K562 (cell line): ENCODE data around the gene TGFB1I1. TPM values are rescaled to one million over a fixed set of nuclear protein-coding genes. Genes with fewer than 3 reads are reported as not detected.
A peak's percentile ranks its signal among the peaks of the same experiment; 100 is the strongest.

ENCODE experiments used
- BHLHE40 ChIP-seq: IDR thresholded peaks from 2 replicates; pipeline ENCODE4 v1.6.1; 2011; ENCODE audit warnings: low read length, improper control_type of control experiment
- FOXP1 ChIP-seq: sonication (generic); formaldehyde crosslinking; IDR thresholded peaks from 2 replicates; pipeline ENCODE4 v1.8.0; 2022; ENCODE audit warnings: mild to moderate bottlenecking, missing genetic modification reagents
- LCOR ChIP-seq: sonication (generic); formaldehyde crosslinking; IDR thresholded peaks from 2 replicates; pipeline ENCODE4 v1.8.0; 2022; ENCODE audit warnings: mild to moderate bottlenecking, missing genetic modification reagents
- NFRKB ChIP-seq: fragments of 450-650 bp; IDR thresholded peaks from 2 replicates; pipeline ENCODE4 v1.6.1; 2016; ENCODE audit warnings: low read depth
- NR2F6 ChIP-seq: fragments of 450-650 bp; formaldehyde crosslinking; IDR thresholded peaks from 2 replicates; pipeline ENCODE4 v1.4.0; 2020; ENCODE audit warnings: mild to moderate bottlenecking
- RB1 ChIP-seq: fragments of 450-650 bp; IDR thresholded peaks from 2 replicates; pipeline ENCODE4 v1.6.1; 2017; ENCODE audit warnings: low read depth, mild to moderate bottlenecking
- ZBTB1 ChIP-seq: sonication (generic); formaldehyde crosslinking; IDR thresholded peaks from 2 replicates; pipeline ENCODE4 v1.8.1; 2023; ENCODE audit warnings: missing genetic modification reagents, low read depth, mild to moderate bottlenecking, borderline replicate concordance
- ZKSCAN1 ChIP-seq: fragments of 150-350 bp; IDR thresholded peaks from 2 replicates; pipeline ENCODE4 v1.6.1; 2016; ENCODE audit warnings: low read depth, low read length
- ZNF3 ChIP-seq: fragments of 250-450 bp; sonication (Bioruptor Pico); IDR thresholded peaks from 2 replicates; pipeline ENCODE4 v1.5.0; 2021; ENCODE audit warnings: mild to moderate bottlenecking, moderate library complexity
- ZNF347 ChIP-seq: fragments of 450-650 bp; formaldehyde crosslinking; IDR thresholded peaks from 2 replicates; pipeline ENCODE4 v1.4.0; 2020; ENCODE audit warnings: low read depth, mild to moderate bottlenecking, moderate library complexity
- ZNF75A ChIP-seq: fragments of 450-650 bp; formaldehyde crosslinking; IDR thresholded peaks from 2 replicates; pipeline ENCODE4 v1.4.0; 2020; ENCODE audit warnings: mild to moderate bottlenecking
- polyA plus RNA-seq, 8 experiments: library from polyadenylated mRNA; depleted of rRNA in 4 of 8; stranded (reverse) in 5 of 8; unstranded in 3 of 8; fragments of >200 nt; fragmentation: Nextera tagmentation in 2 of 8; fragmentation: Illumina TruSeq in 1 of 8; extraction: Ambion mirVana in 2 of 8; extraction: Trizol in 1 of 8; gene quantifications; 2 replicates each; pipeline versions ENCODE4 v1.2.1 to v1.2.3, GENCODE V29; 2011 to 2014; ENCODE audit warnings: inconsistent platforms in 1 of 8, missing spikeins in 1 of 8
- total RNA-seq, 7 experiments: library from RNA; depleted of rRNA in 6 of 7; stranded (reverse); fragments of >200 nt in 6 of 7; fragmentation: Illumina TruSeq in 2 of 7; extraction: Trizol in 2 of 7; gene quantifications; 2 replicates each; pipeline versions ENCODE4 v1.2.1 to v1.2.3, GENCODE V29; 2011 to 2021; ENCODE audit warnings: low replicate concordance in 1 of 7
- TF ChIP-seq, protein P1 (sequence below): sonication (generic); formaldehyde crosslinking; IDR thresholded peaks from 2 replicates; pipeline ENCODE4 v1.8.1; 2023; ENCODE audit warnings: mild to moderate bottlenecking, missing genetic modification reagents, moderate library complexity
- TF ChIP-seq, protein P2 (sequence below), 2 experiments: fragments of 450-650 bp; IDR thresholded peaks; 2 replicates each; pipeline ENCODE4 v1.6.1; 2016
- TF ChIP-seq, protein P3 (sequence below): sonication (generic); formaldehyde crosslinking; IDR thresholded peaks from 2 replicates; pipeline ENCODE4 v1.9.0; 2022; ENCODE audit warnings: mild to moderate bottlenecking, missing genetic modification reagents
- TF ChIP-seq, protein P4 (sequence below): fragments of 450-650 bp; IDR thresholded peaks from 2 replicates; pipeline ENCODE4 v1.6.1; 2018; ENCODE audit not compliant: partially characterized antibody
- TF ChIP-seq, protein P5 (sequence below): sonication (generic); formaldehyde crosslinking; IDR thresholded peaks from 2 replicates; pipeline ENCODE4 v1.8.1; 2023; ENCODE audit warnings: mild to moderate bottlenecking, missing genetic modification reagents
- TF ChIP-seq, protein P6 (sequence below): fragments of 200-800 bp; sonication (Bioruptor generic); IDR thresholded peaks from 2 replicates; pipeline ENCODE4 v1.6.1; 2017; ENCODE audit warnings: missing genetic modification characterization, missing compliant biosample characterization

The TGFB1I1 gene
- total and polyA plus RNA-seq, 9 of the 15 experiments (the other 6 are each of a cell fraction or from before 2014, with no cell fraction given) = 0.04 to 0.91 (median 0.19) TPM

DNA sequence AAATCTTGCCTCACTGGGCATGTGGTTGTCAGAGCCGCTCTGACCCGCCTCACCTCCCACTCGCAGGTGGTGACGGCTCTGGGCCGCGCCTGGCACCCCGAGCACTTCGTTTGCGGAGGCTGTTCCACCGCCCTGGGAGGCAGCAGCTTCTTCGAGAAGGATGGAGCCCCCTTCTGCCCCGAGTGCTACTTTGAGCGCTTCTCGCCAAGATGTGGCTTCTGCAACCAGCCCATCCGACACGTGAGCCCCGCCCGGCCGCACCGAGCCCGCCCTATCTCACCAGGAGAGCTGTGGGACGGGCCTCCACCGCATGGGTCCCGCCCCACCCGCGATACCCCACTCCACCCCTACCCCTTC is 4.0 kb downstream of the TGFB1I1 start (continued):
- TF ChIP-seq, protein P1, sequence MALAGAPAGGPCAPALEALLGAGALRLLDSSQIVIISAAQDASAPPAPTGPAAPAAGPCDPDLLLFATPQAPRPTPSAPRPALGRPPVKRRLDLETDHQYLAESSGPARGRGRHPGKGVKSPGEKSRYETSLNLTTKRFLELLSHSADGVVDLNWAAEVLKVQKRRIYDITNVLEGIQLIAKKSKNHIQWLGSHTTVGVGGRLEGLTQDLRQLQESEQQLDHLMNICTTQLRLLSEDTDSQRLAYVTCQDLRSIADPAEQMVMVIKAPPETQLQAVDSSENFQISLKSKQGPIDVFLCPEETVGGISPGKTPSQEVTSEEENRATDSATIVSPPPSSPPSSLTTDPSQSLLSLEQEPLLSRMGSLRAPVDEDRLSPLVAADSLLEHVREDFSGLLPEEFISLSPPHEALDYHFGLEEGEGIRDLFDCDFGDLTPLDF (CRISPR knock-in tag) = no peak
- TF ChIP-seq, protein P2, sequence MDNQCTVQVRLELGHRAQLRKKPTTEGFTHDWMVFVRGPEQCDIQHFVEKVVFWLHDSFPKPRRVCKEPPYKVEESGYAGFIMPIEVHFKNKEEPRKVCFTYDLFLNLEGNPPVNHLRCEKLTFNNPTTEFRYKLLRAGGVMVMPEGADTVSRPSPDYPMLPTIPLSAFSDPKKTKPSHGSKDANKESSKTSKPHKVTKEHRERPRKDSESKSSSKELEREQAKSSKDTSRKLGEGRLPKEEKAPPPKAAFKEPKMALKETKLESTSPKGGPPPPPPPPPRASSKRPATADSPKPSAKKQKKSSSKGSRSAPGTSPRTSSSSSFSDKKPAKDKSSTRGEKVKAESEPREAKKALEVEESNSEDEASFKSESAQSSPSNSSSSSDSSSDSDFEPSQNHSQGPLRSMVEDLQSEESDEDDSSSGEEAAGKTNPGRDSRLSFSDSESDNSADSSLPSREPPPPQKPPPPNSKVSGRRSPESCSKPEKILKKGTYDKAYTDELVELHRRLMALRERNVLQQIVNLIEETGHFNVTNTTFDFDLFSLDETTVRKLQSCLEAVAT (IDR thresholded peaks at IDR 0.05) = no peak
- TF ChIP-seq, protein P3, sequence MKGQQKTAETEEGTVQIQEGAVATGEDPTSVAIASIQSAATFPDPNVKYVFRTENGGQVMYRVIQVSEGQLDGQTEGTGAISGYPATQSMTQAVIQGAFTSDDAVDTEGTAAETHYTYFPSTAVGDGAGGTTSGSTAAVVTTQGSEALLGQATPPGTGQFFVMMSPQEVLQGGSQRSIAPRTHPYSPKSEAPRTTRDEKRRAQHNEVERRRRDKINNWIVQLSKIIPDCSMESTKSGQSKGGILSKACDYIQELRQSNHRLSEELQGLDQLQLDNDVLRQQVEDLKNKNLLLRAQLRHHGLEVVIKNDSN (CRISPR knock-in tag) = 0 out of 2 replicates have a peak, but pooled peaks have one; percentile 27
- TF ChIP-seq NR2F6 (CRISPR knock-in tag) = no peak
- peak; percentile 39; the same call in 1 of the 2 replicates for TF ChIP-seq BHLHE40
- TF ChIP-seq RB1 = no peak
- TF ChIP-seq ZNF3 (CRISPR knock-in tag) = no peak
- no peak for TF ChIP-seq LCOR (CRISPR knock-in tag)
- TF ChIP-seq, protein P4, sequence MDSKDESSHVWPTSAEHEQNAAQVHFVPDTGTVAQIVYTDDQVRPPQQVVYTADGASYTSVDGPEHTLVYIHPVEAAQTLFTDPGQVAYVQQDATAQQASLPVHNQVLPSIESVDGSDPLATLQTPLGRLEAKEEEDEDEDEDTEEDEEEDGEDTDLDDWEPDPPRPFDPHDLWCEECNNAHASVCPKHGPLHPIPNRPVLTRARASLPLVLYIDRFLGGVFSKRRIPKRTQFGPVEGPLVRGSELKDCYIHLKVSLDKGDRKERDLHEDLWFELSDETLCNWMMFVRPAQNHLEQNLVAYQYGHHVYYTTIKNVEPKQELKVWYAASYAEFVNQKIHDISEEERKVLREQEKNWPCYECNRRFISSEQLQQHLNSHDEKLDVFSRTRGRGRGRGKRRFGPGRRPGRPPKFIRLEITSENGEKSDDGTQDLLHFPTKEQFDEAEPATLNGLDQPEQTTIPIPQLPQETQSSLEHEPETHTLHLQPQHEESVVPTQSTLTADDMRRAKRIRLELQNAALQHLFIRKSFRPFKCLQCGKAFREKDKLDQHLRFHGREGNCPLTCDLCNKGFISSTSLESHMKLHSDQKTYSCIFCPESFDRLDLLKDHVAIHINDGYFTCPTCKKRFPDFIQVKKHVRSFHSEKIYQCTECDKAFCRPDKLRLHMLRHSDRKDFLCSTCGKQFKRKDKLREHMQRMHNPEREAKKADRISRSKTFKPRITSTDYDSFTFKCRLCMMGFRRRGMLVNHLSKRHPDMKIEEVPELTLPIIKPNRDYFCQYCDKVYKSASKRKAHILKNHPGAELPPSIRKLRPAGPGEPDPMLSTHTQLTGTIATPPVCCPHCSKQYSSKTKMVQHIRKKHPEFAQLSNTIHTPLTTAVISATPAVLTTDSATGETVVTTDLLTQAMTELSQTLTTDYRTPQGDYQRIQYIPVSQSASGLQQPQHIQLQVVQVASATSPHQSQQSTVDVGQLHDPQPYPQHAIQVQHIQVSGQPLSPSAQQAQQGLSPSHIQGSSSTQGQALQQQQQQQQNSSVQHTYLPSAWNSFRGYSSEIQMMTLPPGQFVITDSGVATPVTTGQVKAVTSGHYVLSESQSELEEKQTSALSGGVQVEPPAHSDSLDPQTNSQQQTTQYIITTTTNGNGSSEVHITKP = no peak
- no peak for TF ChIP-seq ZNF75A (CRISPR knock-in tag)
- TF ChIP-seq ZBTB1 (CRISPR knock-in tag) = no peak
- TF ChIP-seq, protein P5, sequence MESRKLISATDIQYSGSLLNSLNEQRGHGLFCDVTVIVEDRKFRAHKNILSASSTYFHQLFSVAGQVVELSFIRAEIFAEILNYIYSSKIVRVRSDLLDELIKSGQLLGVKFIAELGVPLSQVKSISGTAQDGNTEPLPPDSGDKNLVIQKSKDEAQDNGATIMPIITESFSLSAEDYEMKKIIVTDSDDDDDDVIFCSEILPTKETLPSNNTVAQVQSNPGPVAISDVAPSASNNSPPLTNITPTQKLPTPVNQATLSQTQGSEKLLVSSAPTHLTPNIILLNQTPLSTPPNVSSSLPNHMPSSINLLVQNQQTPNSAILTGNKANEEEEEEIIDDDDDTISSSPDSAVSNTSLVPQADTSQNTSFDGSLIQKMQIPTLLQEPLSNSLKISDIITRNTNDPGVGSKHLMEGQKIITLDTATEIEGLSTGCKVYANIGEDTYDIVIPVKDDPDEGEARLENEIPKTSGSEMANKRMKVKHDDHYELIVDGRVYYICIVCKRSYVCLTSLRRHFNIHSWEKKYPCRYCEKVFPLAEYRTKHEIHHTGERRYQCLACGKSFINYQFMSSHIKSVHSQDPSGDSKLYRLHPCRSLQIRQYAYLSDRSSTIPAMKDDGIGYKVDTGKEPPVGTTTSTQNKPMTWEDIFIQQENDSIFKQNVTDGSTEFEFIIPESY = peak; percentile 70; the same call in 1 of the 2 replicates
- TF ChIP-seq ZNF347 (CRISPR knock-in tag) = no peak
- TF ChIP-seq NFRKB = no peak
- TF ChIP-seq, protein P6, sequence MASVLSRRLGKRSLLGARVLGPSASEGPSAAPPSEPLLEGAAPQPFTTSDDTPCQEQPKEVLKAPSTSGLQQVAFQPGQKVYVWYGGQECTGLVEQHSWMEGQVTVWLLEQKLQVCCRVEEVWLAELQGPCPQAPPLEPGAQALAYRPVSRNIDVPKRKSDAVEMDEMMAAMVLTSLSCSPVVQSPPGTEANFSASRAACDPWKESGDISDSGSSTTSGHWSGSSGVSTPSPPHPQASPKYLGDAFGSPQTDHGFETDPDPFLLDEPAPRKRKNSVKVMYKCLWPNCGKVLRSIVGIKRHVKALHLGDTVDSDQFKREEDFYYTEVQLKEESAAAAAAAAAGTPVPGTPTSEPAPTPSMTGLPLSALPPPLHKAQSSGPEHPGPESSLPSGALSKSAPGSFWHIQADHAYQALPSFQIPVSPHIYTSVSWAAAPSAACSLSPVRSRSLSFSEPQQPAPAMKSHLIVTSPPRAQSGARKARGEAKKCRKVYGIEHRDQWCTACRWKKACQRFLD (CRISPR knock-in tag) = no peak
- no peak for TF ChIP-seq FOXP1 (CRISPR knock-in tag)
- no peak for TF ChIP-seq ZKSCAN1
